Measurements from ENCODE around the gene COL19A1.
"Not testable (repeated sequence)": the region's sequence is repeated elsewhere in the genome, so short reads cannot be mapped to it uniquely, and the experiment has no call there.

The COL19A1 gene

DNA sequence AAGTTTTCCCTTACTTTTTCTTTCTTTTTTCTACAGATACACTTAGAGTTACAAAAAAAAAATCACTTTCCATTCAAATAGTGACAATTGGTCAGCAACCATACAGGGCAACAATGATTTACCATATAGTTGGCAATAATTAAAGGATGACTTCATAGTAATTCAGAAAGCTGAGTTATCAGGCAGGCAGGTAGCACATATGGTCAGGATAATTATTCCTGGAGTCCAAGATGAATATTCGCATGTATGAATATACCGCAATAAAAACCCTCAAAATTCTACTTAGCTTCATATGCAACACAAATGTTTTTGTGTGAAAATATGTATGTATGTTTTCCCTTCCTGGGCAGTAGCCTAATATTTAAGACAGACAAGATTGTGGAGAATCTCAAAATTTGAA lies 34.5 kb downstream of the COL19A1 start:
- DNase-seq (ENCODE audit: low spot score): no peak

DNA sequence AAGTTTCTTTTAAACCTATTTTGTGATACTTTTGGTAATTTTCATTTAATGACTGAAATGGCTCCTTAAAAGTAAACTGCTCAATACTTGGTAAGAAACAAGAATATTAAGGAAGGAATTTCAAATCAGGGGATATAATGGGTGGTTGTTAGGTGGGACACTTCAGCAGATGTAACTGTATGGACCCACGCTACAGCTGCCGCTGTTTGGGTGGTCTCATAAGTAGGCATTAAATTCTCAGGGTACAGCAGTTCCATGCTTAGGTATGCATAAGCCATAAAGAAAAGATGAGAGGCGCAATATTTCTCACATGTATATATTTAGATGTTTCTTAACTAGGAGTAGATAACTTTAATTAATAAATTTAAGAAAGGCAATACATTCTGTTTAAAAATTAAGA lies 35.0 kb downstream of the COL19A1 start:
- DNase-seq (ENCODE audit: low spot score): no peak

DNA sequence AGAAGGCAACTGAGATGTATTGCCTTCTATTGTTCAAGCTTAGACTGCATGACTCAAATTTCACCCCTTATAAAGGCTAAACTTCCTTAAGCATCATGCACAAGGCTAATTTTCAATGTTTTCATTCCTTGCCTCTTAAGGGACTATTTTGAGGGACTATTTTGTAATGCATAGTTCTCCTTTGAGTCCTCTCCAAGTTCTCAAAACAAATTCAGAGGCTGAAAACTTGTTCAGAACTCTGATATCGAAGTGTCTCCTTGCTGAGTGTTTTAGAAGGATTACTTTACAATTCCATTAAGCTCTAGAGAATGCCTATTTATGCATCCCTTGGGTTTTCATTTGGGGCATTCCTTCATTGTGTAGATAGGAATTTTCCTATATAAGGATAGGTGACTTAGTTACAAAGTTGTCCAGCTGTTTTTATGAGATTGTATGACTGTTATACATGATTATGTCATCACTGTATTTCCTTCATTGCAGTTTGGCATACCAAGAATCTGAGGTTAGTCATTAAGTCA lies 41.7 kb downstream of the COL19A1 start:
- DNase-seq (ENCODE audit: low spot score): no peak

DNA sequence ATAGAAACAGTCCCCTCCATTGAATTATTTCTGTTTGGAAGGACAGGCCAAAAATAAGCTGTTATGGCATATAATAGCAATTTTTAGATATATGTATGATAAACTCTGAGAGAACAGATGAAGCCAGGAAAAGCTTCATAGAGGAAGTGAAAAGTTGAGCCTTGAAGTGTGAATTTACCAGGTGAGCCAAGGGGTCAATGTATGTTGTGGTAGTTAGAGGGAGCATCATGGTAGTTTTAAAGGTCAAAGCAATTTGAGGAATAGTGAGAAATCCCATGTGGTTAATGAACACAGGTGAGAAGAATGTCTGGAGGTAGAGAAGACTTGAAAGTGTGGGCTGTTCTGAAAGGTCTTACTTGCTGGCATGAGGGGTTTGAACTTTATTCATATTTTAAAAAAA lies 47.0 kb downstream of the COL19A1 start:
- no peak for DNase-seq (ENCODE audit: low spot score)

DNA sequence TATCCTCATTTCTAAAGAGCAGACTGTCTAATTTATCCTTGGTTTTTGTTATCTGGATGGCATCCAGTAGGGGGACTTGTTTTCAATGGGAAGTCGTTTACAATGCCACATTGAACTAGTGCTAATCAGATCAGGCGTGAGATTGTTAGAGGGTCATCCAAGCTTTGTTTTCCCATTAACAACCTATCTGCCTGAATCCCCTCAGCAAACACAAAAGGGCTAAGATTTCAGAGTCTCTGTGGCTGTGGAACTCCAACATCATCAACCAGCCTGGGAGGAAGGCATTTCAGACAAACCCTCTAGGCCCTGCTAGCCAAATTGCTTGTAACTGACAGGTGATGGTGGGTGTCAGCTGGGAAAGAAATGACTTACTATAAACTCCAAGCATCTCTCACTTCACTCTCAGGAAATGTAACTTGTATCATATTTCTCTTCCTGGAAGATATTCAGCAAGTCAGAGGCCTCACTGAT lies 47.7 kb downstream of the COL19A1 start:
- DNase-seq (ENCODE audit: low spot score): no peak

DNA sequence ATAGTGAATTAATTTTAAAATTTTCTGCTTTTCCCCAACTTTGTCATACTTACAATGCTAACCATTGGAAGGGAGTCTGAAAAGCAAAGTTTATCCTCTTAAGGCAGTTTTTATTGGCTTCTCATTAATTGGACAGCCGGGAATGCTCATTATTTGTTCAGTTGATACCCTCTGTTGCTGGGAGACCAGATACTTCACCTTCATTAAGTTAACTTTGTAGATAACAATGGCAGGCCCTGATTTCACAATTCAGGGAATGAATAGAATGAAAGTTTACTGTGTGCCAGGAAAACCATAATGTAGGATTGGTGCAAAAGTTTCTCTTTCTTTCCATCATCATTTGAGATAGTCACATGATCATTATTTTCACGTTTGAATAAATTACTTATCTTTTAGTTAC lies 49.0 kb downstream of the COL19A1 start:
- DNase-seq (ENCODE audit: low spot score): no peak

DNA sequence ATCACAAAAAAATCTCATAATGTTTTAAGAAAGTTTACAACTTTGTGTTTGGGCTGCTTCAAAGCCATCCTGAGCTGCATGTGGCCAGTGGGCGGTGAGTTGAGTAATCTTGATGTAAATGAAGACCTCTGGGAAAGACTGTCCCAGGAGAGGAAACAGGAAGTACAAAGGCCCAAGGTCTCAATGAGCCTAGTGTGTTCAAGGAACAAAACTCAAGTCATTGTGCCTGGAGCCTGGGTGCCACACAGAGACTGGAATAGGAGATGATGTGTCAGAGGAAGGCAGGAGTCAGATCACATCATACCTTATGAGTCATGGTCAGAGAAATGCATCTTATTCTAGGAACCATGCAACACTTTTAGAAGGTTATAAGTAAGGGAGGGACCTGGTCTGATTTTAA lies 51.5 kb downstream of the COL19A1 start:
- no peak for DNase-seq (ENCODE audit: low spot score)

DNA sequence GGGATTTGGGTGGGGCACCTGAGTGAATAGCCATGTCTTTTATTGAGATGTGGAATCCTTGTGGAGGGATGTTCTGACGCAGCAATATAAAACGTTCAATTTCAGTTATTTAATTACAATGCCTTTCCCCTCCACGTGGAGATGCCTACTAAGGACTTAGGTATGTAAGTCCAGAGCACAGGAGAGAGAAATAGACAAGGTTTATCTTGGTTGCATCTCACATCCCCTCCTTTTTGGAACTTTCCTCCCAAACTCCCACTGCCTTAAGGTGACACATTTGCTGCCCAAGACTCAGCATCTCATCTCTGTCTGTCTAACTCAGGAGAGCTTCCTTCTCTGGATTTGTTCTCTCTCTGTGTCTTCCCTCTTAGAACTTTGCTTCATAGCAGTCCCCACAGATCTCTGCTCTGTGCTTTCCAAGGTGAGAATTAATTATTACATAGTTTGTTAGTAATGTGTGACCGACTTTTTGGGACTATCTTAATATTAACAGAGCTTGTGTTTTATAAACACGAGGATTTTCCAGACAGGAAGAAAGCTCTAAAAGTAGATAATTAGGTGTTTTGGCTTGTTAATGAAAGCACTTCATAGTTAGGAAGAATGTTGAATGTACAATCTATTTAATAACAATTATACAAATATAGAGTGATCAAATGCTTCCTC lies 52.6 kb downstream of the COL19A1 start:
- DNase-seq (ENCODE audit: low spot score): no peak

DNA sequence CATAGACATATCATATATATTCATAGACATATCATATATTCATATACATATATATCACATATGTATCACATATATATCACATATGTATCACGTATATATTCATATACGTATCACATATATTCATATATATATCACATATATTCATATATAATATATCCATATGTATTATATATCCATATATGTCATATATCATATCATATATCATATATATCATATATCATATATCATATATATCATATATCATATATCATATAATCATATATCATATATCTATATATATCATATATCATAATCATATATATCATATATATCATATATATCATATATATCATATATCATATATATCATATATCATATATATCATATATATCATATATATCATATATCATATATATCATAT lies 54.7 kb downstream of the COL19A1 start:
- not testable (repeated sequence) for DNase-seq (ENCODE audit: low spot score)

DNA sequence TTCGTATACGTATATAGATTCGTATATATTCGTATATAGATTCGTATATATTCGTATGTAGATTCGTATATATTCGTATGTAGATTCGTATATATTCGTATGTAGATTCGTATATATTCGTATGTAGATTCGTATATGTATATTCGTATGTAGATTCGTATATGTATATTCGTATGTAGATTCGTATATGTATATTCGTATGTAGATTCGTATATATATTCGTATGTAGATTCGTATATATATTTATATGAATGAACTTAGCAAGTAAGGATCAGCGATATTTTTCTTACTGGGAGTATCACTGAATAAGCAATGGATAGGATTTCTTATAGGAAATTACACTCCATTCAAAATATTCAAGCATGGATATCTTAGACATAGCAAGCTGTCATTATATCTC lies 55.3 kb downstream of the COL19A1 start:
- not testable (repeated sequence) for DNase-seq (ENCODE audit: low spot score)

DNA sequence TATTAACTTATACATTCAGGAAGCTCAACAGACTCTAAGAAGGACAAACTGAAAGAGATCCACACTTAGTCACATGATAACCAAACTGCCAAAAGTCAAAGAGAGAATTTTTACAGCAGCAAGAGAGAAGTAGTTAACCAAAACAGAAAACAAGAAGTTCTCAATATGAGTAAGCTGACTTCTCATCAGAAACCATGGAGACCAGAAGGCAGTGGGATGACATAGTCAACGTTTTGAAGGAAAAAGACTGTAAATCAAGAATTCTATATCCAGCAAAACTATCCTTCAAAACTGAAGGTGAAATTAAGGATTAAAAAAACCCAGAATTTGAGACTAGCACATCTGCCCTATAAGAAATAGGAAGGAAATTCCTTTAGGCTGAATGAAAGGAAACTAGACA lies 60.4 kb downstream of the COL19A1 start:
- no peak for DNase-seq (ENCODE audit: low spot score)

DNA sequence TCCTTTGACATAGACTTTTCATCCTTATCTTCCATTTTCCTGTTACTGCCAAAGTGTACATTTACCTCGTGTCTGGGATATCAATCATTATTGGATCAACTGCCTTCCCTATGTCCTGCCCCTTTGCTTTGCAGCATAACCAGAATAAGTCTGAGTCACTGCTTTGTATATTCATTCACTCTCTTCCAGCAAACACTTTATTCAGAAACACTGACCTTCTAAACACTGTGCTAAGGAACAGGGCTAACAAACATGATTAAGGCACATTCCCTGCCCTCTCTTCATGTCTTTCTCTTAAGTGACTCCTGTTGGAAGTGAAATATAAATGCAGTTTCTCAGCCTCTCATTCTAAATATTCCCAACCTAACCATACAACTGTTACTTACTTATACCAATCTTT lies 66.9 kb downstream of the COL19A1 start:
- DNase-seq (ENCODE audit: low spot score): no peak

DNA sequence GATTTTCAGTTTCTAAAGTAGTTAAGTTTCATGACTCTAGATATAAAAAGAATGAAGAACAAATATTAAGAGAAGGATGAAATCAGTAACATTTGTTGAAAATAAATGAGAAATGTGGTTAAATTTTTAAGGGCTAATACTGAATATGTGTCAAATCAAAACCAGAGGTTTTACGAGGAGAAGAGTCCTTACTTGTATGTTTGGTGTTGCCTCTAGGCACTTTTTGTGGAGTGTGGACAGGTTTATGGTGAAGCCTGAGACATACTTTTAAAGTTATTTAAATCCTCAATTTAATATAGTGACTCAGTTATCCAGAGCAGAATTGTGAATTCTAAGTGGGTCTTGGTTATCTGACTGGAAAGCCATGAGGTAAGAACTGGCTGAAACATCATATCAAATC lies 68.7 kb downstream of the COL19A1 start:
- DNase-seq (ENCODE audit: low spot score): no peak

DNA sequence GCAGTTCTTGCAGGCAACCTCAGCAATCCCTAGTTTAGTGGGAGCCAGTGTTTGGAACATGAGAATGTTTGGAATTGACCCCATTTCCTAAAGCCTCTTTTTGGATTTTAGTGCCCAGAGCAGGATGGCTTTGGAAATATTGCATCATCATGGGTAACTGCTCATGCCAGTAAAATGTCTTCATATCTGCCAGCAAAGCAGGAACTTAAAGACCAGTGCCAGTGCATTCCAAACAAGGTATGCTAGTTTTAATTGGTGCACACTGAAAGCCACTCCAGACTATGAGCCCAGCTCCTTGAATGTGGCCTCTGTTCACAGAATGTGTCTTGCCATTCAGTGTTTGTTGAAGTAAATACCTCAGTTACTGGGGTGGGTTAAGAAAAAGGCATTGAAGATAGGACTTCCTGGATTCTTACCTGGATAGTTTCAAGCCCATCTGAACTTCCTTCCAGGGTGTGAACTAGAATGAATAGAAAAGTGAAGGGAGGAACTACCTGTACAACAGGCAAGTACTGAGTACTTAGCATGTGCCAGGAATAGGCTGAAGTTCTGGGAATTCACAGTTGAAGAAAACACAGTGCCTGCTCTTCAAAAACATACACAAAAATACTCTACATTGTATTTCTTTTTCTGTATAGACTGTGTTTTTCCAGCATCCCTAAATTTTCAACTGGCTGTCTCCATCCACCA lies 70.5 kb downstream of the COL19A1 start:
- DNase-seq (ENCODE audit: low spot score): peak; percentile 78

DNA sequence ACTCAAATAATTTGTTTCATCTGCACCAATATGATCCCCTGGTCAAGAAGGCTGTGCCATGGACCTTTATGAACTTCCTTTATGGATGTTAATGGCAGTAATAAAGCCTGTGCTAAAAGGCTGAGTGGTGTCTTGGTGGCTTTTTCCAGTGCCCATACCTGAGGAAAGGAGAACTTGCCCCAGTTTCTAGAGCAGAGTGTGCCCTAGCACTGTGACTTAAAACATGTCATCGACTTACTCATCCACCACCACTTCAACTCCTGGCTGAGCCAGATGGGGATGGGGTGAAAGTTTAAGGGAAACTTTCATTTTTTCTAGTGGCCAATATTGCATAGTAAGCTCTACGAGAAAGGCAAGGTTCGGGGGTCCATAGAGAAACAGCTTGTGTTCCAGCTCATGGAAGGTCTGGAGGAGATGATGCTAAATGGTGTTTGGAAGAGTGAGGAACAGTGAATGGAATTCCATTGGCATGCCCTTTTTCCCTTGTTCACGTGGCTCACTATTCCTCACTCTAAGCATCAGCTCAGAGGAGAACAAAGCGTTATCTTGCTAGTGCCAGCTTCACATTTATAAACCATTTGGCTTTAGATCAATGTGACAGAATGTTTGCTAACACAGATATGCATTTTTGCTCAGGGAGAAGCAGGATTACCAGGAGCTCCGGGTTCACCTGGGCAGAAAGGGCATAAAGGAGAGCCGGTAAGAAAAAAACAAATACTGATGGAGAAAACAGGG lies 71.2 kb downstream of the COL19A1 start:
- peak; percentile 92 for DNase-seq (ENCODE audit: low spot score)

DNA sequence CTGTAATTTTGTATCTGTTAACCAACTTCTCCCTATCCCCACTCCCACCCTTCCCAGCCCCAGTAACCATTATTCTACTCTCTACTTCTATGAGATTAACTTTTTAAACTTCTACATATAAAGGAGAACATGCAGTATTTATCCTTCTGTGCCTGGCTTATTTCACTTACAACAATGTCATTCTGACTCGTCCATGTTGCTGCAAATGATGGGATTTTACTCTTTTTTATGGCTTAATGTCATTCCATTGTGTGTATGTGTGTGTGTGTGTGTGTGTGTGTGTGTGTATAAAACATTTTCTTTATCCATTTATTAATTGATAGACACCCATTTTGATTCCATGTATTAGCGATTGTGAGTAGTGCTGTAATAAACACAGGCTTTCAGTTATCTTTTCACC lies 76.1 kb downstream of the COL19A1 start:
- DNase-seq (ENCODE audit: low spot score): no peak

DNA sequence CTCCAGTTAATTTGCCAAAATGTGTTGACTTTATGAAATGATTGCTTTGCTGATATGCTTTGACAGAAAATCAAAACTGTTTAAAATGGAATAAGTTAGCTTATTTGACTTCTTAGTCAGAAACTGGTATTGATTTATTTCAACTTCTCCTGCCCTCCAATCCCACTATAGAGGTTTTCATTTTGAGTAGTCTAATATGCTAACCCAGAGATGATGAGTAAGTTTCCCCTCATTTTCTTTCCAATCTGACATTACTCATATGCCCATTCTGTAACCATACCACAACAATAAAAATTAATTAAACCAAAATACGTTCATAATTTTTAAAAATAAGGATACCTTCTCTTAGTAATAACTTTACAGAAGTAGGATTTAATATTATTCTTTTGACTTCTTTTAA lies 78.8 kb downstream of the COL19A1 start:
- DNase-seq (ENCODE audit: low spot score): no peak

DNA sequence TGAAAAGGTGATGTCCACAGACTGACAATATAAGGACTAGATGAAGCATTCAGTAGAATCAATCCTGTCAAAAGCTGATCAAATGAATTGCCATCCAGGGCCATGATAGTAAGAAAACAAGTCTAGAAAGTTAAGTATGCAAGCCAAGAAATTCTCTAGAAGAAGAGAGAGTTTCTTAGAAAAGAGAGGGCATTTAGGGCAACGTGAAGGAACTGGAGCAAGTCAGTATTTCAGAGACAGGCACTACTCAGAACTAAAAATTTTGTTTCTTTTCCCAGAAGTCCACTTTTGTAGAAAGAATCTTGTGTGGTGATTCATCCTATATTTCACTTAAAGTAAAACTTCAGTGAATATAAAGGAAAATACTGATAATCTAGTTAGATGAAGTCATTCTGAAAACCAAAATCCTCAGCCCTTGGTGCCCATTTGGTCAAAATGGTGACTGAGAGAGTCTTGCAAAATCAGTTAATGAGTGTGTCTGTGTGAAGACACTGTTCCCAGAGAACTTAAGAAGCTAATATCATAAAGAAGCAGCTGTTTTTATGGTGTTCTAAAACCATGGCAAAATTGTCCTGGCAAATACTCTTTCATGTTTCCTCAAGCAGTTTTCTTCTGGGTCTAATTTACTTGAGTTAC lies 82.2 kb downstream of the COL19A1 start:
- DNase-seq (ENCODE audit: low spot score): no peak

DNA sequence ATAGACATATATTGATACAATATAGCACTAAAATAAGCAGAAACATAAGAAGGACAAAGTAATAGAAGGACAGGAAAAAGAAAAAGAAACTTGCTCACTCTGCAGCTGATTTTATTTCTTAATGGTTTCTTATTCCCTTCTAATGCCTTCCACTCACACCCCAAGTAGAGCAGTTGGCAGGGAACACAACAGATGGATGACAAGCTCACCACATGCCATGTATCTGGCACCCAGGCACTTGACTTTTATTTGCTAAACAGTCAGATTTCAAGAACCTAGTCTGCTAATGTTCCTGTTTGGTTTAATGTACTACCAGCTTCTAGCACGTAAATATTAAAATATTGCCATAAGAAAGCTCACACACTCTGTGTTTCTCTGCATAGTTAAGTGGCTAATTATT lies 87.1 kb downstream of the COL19A1 start:
- DNase-seq (ENCODE audit: low spot score): peak; percentile 95

DNA sequence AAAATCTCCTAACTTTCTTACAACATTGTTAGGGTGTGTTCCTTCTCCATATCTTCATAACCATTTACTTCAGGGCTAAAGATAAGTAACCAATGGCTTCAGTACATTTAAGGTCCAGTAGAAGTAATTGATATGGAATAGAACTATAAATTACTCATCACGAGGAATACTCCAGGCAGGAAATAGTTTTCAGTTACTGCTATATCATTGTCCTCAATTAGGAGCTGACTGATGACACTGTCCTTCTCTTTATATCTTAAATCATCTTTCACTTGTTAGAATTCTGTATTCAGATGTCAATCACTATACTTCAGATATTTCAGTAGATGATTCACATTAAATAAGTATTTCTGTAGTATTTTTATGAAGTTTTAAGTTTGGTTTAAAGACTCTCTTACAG lies 88.4 kb downstream of the COL19A1 start:
- no peak for DNase-seq (ENCODE audit: low spot score)

DNA sequence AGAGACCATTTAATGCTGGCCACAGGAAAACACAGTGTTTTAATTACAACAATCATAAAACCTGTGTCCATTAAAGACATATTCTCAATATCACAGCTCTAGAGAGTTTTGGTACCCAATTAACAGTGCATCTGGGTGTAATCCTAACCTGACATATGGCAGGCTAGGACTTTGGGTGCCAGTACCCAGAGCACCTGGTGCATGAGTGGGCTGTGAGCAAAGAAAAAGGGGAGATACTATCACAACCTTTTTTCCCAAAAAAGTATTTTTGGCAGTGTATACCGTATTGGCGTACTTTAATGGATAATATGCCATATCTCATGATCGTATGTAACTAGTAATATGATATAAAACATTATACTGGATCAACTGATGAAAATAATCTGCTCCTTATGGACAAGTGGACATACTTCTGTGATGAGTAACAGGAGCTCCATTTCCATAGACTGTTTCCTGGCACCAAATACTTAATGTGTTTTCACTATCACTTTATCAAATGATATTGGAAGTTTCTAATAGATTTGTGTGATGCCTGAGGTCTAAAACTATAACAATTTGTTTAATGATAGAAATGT lies 91.7 kb downstream of the COL19A1 start:
- DNase-seq (ENCODE audit: low spot score): peak; percentile 59

DNA sequence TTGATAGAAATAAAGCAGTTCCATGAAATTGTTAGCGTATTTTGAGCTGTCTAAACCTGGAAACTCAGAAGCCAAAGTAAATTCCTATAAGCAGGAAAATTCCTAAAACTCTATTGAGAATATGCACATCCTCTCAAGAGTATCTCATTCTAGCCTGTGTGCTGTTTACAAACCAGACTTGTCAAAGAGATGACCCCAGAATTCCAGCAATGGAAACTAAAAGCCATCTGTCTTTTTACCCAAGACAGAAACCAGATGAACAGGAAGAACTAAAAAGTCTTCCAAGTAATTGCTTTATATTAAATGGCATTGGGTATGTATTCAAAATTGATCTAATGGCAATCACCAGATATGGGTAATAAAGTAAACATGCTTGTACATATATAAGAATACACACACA lies 92.6 kb downstream of the COL19A1 start:
- DNase-seq (ENCODE audit: low spot score): no peak

Measured in cerebellar cortex (tissue), 1 donor.